GM19395 (cell line): ENCODE measurements around the gene CYP2C19.
"Not testable (repeated sequence)": the region's sequence is repeated elsewhere in the genome, so short reads cannot be mapped to it uniquely, and the experiment has no call there.

ENCODE experiments used
- ATAC-seq: cut with Tn5 transposase; IDR thresholded peaks from one replicate; pipeline ENCODE4 v1.9.1; 2021; ENCODE audit warnings: mild to moderate bottlenecking, moderate library complexity; ENCODE audit not compliant: unreplicated experiment

CYP2C19 gene

DNA sequence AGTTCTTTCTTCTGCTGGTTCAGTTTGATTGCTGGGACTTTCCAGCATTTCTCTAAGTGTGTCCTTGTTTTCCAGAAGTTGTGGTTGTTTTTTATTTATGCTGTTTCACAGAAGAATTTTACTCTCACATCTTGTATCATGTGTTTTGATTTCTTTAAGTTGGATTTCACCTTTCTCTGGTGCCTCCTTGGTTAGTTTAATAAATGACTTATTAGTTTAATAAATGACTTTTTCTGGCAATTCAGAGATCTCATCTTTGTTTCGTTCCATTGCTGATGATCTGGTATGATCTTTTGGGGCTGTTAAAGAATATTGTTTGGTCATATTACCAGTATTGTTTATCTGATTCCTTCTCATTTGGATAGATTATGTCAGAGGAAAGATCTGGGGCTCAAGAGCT is 116.2 kb downstream of the CYP2C19 start:
- ATAC-seq: peak; percentile 47

DNA sequence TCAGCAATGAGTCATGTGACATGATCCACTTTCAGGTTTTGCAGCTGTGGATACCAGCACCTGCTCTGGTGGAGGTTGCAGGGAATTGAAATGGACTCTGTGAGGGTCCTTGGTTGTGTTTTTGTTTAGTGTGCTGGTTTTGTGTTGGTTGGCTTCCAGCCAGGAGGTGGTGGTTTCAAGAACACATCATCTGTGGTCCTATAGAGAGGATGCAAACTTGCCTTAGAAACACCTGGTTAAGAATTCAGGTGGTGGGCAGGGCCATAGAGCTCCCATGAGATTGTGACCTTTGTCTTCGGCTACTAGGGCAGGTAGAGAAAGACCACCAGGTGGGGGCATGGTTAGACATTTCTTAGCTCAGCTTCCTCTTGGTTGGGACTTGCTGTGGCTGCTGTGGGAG is 116.7 kb downstream of the CYP2C19 start:
- ATAC-seq: peak; percentile 55

DNA sequence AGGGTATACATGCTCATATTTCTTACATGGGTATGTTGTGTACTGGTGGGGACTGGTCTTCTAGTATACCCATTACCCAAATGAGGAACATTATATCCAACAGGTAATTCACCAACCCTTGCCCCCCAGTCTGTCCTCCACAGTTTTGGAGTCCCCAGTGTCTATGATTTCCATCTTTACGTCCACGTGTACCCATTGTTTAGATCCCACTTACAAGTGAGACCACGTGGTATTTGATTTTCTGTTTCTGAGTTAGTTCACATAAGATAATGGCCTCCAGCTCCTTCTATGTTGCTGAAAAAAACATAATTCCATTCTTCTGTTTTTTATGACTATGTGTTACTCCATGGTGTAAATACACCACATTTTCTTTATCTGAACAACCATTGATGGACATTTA is 126.6 kb downstream of the CYP2C19 start:
- ATAC-seq: no peak

DNA sequence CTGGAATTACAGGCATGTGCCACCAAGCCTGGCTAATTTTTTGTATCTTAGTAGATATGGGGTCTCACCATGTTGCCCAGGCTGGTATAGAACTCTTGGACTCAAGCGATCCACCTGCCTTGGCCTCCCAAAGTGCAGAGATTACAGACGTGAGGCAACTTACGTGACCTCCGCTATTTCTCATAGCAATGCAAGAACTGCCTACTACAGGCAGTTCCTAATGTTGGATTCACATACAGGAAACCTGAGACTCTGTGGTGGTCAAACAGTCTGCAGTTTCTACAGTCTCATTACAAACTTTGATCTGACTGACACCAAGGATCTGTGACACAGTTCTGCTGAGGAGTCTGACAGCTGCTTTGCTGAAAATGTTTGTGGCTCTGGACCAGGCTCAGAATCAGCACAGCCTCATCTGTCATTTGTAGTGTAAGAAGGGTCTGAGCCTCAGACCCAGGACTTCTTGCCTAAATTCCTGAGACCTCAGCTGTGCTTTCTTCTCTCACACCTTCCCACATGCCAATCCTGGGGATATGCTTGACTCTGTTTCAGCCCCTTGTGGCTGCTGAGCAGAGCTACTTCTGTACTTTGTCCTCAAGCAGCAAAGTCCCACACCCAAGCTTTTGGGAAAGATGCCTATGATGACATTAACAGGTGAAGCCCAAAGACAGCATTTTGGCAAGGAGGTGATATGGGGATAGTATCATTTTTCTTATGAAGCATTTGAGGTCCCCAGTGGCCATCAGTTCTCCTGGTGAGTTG is 128.0 kb downstream of the CYP2C19 start:
- ATAC-seq: no peak

DNA sequence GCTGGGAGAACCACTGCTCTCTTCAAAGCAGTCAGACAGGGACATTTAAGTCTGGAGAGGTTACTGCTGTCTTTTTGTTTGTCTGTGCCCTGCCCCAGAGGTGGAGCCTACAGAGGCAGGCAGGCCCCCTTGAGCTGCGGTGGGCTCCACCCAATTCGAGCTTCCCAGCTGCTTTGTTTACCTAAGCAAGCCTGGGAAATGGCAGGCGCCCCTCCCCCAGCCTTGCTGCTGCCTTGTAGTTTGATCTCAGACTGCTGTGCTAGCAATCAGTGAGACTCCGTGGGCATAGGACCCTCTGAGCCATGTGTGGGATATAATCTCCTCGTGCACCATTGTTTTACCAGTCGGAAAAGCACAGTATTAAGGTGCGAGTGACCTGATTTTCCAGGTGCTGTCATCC is 135.9 kb downstream of the CYP2C19 start:
- not testable (repeated sequence) for ATAC-seq

DNA sequence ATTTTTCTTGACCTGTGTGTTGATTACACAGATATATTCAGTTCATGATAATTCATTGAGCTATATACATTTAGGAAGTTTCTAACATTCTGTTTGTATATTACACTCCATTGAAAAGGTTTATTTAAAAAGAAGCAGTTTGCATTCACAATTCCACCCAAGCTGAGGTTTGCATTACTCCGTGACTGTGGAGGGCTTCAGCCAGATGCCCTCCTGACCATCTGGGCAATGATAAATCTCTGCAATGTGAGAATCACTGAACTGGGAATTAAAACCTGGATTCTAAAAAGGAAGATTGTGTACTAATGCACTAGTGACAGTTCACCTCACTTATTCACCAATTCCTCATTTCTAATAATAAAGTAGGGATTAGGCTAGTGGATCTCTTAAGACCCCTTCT is 139.6 kb downstream of the CYP2C19 start:
- no peak for ATAC-seq

DNA sequence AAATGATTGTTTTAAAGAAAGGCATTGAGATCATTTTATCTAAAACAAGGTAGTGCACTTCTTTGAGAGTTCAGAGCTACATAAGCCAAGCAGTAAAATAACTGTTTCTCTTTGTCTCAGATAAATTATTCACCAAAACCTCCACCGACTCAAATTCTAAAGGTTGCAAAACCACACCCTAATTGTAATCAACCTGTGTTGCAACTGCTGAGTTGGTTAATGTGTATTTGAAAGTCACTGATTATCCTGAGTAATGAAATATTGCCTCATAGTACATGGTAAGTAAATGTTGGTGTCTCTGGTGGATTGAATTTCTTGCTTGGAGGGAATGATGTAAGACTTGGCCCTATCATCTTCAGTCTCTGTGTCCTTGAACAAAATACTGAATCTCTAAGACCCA is 140.1 kb downstream of the CYP2C19 start:
- peak; percentile 72 for ATAC-seq
